HG03159 (cell line): Measurements from ENCODE around the gene LGR5.

Experiments
- ATAC-seq: cut with Tn5 transposase; IDR thresholded peaks from one replicate; pipeline ENCODE4 v1.9.1; 2021; ENCODE audit warnings: mild to moderate bottlenecking, moderate library complexity; ENCODE audit not compliant: unreplicated experiment

LGR5 gene

GRCh38 chr12:71587012-71587411 lies 147.4 kb downstream of the LGR5 start:
- ATAC-seq = no peak

- ATAC-seq = no peak
Observed at GRCh38 chr12:71589478-71589881, 149.9 kb downstream of the LGR5 start.

GRCh38 chr12:71591601-71592000 lies 152.0 kb downstream of the LGR5 start:
- no peak for ATAC-seq

GRCh38 chr12:71592841-71593240 lies 153.2 kb downstream of the LGR5 start:
- no peak for ATAC-seq

- no peak for ATAC-seq
Observed at GRCh38 chr12:71594214-71594948, 154.8 kb downstream of the LGR5 start.

- ATAC-seq = no peak
Observed at GRCh38 chr12:71599210-71599609, 159.6 kb downstream of the LGR5 start.

GRCh38 chr12:71601546-71601945 lies 161.9 kb downstream of the LGR5 start:
- no peak for ATAC-seq

- ATAC-seq = no peak
Observed at GRCh38 chr12:71602761-71603577, 163.4 kb downstream of the LGR5 start.

- ATAC-seq = no peak
Observed at GRCh38 chr12:71605039-71605438, 165.4 kb downstream of the LGR5 start.

GRCh38 chr12:71607494-71608330 lies 168.1 kb downstream of the LGR5 start:
- ATAC-seq = no peak

- no peak for ATAC-seq
Observed at GRCh38 chr12:71610031-71610795, 170.6 kb downstream of the LGR5 start.

- no peak for ATAC-seq
Observed at GRCh38 chr12:71621938-71622337, 182.3 kb downstream of the LGR5 start.

GRCh38 chr12:71625476-71625875 lies 185.9 kb downstream of the LGR5 start:
- ATAC-seq = no peak

GRCh38 chr12:71626098-71626497 lies 186.5 kb downstream of the LGR5 start:
- peak; percentile 76 for ATAC-seq

- no peak for ATAC-seq
Observed at GRCh38 chr12:71626768-71627167, 187.2 kb downstream of the LGR5 start.

- no peak for ATAC-seq
Observed at GRCh38 chr12:71627438-71628002, 187.9 kb downstream of the LGR5 start.
